Heart right ventricle (tissue), 16 donors: ENCODE measurements around the gene OR2V1. TPM values are rescaled to one million over a fixed set of nuclear protein-coding genes. Genes with fewer than 3 reads are reported as not detected.
A peak's percentile ranks its signal among the peaks of the same experiment; 100 is the strongest.
"Not testable (repeated sequence)": the region's sequence is repeated elsewhere in the genome, so short reads cannot be mapped to it uniquely, and the experiment has no call there.

Source experiments
- ATAC-seq, 8 donors: fragments of 200-7000 bp; cut with Tn5 transposase; one replicate each; pipeline ENCODE4 v1.9.1; 2020; ENCODE audit warnings: mild to moderate bottlenecking in 8 of 8, moderate library complexity in 8 of 8, moderate number of reproducible peaks in 1 of 8
- DNase-seq, 2 donors: peaks; one replicate each; pipeline ENCODE4 v3.0.0-alpha.2; 2020
- H3K27ac ChIP-seq, 10 donors: fragments of 200-600 bp; sonication (generic) in 2 of 10; one replicate each; pipeline versions ENCODE4 v1.5.0 to v1.8.0; 2020 to 2022; ENCODE audit warnings: mild to moderate bottlenecking in 3 of 10
- H3K27me3 ChIP-seq, 7 donors: fragments of 200-600 bp; one replicate each; pipeline ENCODE4 v1.8.0; 2021 to 2022; ENCODE audit warnings: mild to moderate bottlenecking in 2 of 7
- H3K36me3 ChIP-seq, 9 donors: fragments of 200-600 bp; sonication (generic) in 1 of 9; one replicate each; pipeline versions ENCODE4 v1.5.0 to v1.8.0; 2020 to 2022; ENCODE audit warnings: mild to moderate bottlenecking in 2 of 9
- H3K4me1 ChIP-seq, 9 donors: fragments of 200-600 bp; sonication (generic) in 1 of 9; one replicate each; pipeline versions ENCODE4 v1.5.0 to v1.8.0; 2020 to 2022; ENCODE audit warnings: mild to moderate bottlenecking in 4 of 9
- H3K4me3 ChIP-seq, 10 donors: fragments of 200-600 bp; sonication (generic) in 2 of 10; one replicate each; pipeline versions ENCODE4 v1.5.0 to v1.8.0; 2020 to 2022; ENCODE audit warnings: mild to moderate bottlenecking in 7 of 10, moderate library complexity in 2 of 10
- H3K9me3 ChIP-seq, 11 donors: fragments of 200-600 bp in 10 of 11; sonication (generic) in 2 of 11; one replicate each; pipeline versions ENCODE4 v1.5.0 to v1.8.0; 2013 to 2022; ENCODE audit warnings: mild to moderate bottlenecking in 2 of 11, control low read depth in 1 of 11, moderate library complexity in 1 of 11
- CTCF ChIP-seq, 9 donors: fragments of 200-600 bp; sonication (generic) in 2 of 9; IDR thresholded peaks; one replicate each; pipeline versions ENCODE4 v1.5.0 to v1.8.0; 2021 to 2022; ENCODE audit warnings: antibody characterized with exemption in 9 of 9, mild to moderate bottlenecking in 5 of 9, moderate library complexity in 1 of 9
- WGBS, 2 donors: extraction: QIAGEN DNeasy Blood & Tissue Kit; methylation state at CpG; one replicate each; pipeline ENCODE4 v1.1.7; 2013; ENCODE audit warnings: inconsistent platforms in 1 of 2; 5-methylcytosine and 5-hydroxymethylcytosine counted together
- intact Hi-C, 10 donors: fragments of 100-400 bp; cut with DNase I; formaldehyde crosslinking; loops; one replicate each; pipeline versions ENCODE4 v1.11.1 to v1.14.2; 2022
- polyA plus RNA-seq, 2 donors: library from polyadenylated mRNA; stranded (reverse); fragments of 200-250 nt; gene quantifications; one replicate each; pipeline ENCODE4 v1.2.3, GENCODE V29; 2013
- total RNA-seq, 10 donors: library from RNA; stranded (reverse); fragmentation: NEBNext Ultra II Directional in 3 of 10; extraction: Animal tissue kit (Norgen Biotek cat#: 25700) in 3 of 10; gene quantifications; one replicate each; pipeline versions ENCODE4 v1.2.1 to v1.2.4, GENCODE V29; 2021 to 2023
- donor health status: Arrhythmogenic right ventricular cardiomyopathy.
- donor health status: ischemic (EF 13 %, LVEDD 7.1; RV severe dilation, severe dysfunction).
- donor health status: healthy with polysubstance abuse.
- donor health status: DM: no; HTN: yes; CAD: no.
- donor health status: DM: no; HTN: no; CAD: no.
- donor health status: ischemic (EF 25% LVEDD 6.9; RV normal size, moderate dysfunction).
- donor health status: ischemic (EF 25% LVEDD 5.7; RV mildly dilated, moderate dysfunction).
- donor health status: healthy.
- donor health status: DM: yes; HTN: yes; CAD: no.
- donor health status: Ischemic cardiomyopathy.
- donor health status: ischemic (EF 35%, LVEDD 5.7; RV mildly dilated, moderate dysfunction).
- donor health status: nonischemic (EF 11% LVEDD 7.7; RV severe dilation, severe dysfunction).
- donor health status: DM: yes; HTN: yes; CAD: no.
- donor health status: PGD.
- donor health status: ischemic (EF 29% LVEDD 5.4; RV normal size, mild dysfunction).
- donor health status: nonischemic (EF 23%, LVEDD 6.1; RV moderate dilation, normal function).

Gene OR2V1
- total and polyA plus RNA-seq, 12 donors: not detected

- Histone ChIP-seq H3K27me3 (peaks cover 12 to 98% (median 82%) of the 10 kb centered on the region in 7 donors), H3K4me3 (peak overlapping the region in 5 of 10 donors; percentile 9 to 33 (median 15)), H3K27ac (peak overlapping the region in 8 of 10 donors; percentile 16 to 78 (median 68)), H3K4me1 (peaks cover 0 to 28% (median 15%) of the 10 kb centered on the region in 9 donors), H3K36me3 (no peaks in the 10 kb centered on the region), H3K9me3 (no peaks in the 10 kb centered on the region)
- DNase-seq (no peak), ATAC-seq (peak in 6 of 8 donors; percentile 29 to 76 (median 68))
- WGBS, 2 donors: 15 to 18% methylated on average over 11 of the region's 11 CpGs
- intact Hi-C loops: no loop called here
- peak in 3 of 9 donors; percentile 22 to 28 (median 23) for TF ChIP-seq CTCF (IDR thresholded peaks at IDR 0.05)
These were observed 42.1 kb upstream of the OR2V1 start for GRCh38 chr5:181173027-181173419.

GRCh38 chr5:181171782-181172181 lies 40.8 kb upstream of the OR2V1 start:
- peaks cover 12 to 100% (median 94%) of the 10 kb centered on the region in 7 donors for H3K27me3 ChIP-seq
- TF ChIP-seq CTCF (IDR thresholded peaks at IDR 0.05): no peak

GRCh38 chr5:181170996-181171395 lies 40.0 kb upstream of the OR2V1 start:
- Histone ChIP-seq H3K9me3 (no peaks in the 10 kb centered on the region), H3K4me3 (no peak overlapping the region), H3K27ac (no peak overlapping the region), H3K36me3 (no peaks in the 10 kb centered on the region), H3K27me3 (peaks cover 12 to 100% (median 96%) of the 10 kb centered on the region in 7 donors), H3K4me1 (peaks cover 0 to 28% (median 15%) of the 10 kb centered on the region in 9 donors)
- DNase-seq: no peak
- no peak for TF ChIP-seq CTCF (IDR thresholded peaks at IDR 0.05)
- no peak for ATAC-seq
- WGBS, 2 donors: 56 to 61% methylated on average over 6 of the region's 6 CpGs
- intact Hi-C loops: no loop called here

More at GRCh38 chr5:181171782-181172181, 40.8 kb upstream of the OR2V1 start:
- intact Hi-C loops: no loop called here
- Histone ChIP-seq H3K4me3 (no peak overlapping the region), H3K9me3 (no peaks in the 10 kb centered on the region), H3K27ac (no peak overlapping the region), H3K4me1 (peaks cover 0 to 28% (median 15%) of the 10 kb centered on the region in 9 donors), H3K36me3 (no peaks in the 10 kb centered on the region)
- DNase-seq (no peak), ATAC-seq (no peak)
- 48 to 49% methylated on average over 3 of the region's 3 CpGs for WGBS, 2 donors

- no peaks in the 10 kb centered on the region for H3K9me3 ChIP-seq
- H3K4me3 ChIP-seq: peak overlapping the region in 1 of 10 donors; percentile 14
- intact Hi-C loops: no loop called here
- ATAC-seq (no peak), DNase-seq (no peak)
- 17 to 25% methylated on average over 33 of the region's 33 CpGs for WGBS, 2 donors
- H3K27me3 ChIP-seq: peaks cover 12 to 100% (median 98%) of the 10 kb centered on the region in 7 donors
- peaks cover 0 to 28% (median 15%) of the 10 kb centered on the region in 9 donors for H3K4me1 ChIP-seq
- no peak for TF ChIP-seq CTCF (IDR thresholded peaks at IDR 0.05)
- H3K27ac ChIP-seq: no peak overlapping the region
- H3K36me3 ChIP-seq: no peaks in the 10 kb centered on the region
These were observed 39.4 kb upstream of the OR2V1 start for GRCh38 chr5:181170237-181170825.

- WGBS, 2 donors: 5 to 20% methylated on average over 50 of the region's 50 CpGs
- ATAC-seq: peak in 3 of 8 donors; percentile 26 to 71 (median 54)
- not testable (repeated sequence) for H3K27ac ChIP-seq, H3K36me3 ChIP-seq, H3K9me3 ChIP-seq, DNase-seq
- Histone ChIP-seq H3K4me1 (peaks cover 0 to 28% (median 15%) of the 10 kb centered on the region in 9 donors), H3K4me3 (peak overlapping the region in 2 of 10 donors; percentile 3 to 14), H3K27me3 (peaks cover 12 to 100% (median 97%) of the 10 kb centered on the region in 7 donors)
- intact Hi-C loops: loop anchor here in 3 of 10 donors (10.0 kb wide), 2 partner anchors 125 to 305 kb away; partner anchors contain the start of genes BTNL9 (in 2 of the 3) and ZFP62 (in 1 of the 3)
These were observed 38.7 kb upstream of the OR2V1 start for GRCh38 chr5:181169459-181170236.
